ENCODE data around the gene LZTS2.

DNA sequence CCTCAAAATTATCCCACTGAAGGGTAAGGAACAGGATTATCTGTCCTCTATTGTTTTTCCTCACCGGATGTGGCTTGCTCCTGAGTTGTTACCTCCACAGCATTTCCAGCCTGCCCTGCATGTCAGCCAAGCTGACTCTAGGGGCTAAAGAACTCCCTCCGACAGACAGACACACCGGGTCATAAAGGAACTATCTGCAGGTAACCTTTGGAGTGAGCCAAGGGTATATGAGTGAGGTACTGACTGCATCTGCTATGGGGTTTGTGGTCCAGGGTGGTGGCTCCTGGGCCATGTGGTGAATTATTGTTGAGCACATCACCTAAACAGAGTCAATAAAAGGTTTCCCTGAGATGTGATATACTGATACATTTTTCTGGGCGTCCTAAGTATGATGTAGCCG lies 55.3 kb downstream of the LZTS2 start:
- TF ChIP-seq POLR2A (IDR thresholded peaks at IDR 0.05; ENCODE audit: borderline replicate concordance, extremely low read depth, insufficient read depth, insufficient read length) (no peak), EZH2phosphoT487 (IDR thresholded peaks at IDR 0.05; ENCODE audit: borderline replicate concordance) (no peak), SIN3A (IDR thresholded peaks at IDR 0.05; ENCODE audit: low read depth) (no peak)
- TF ChIP-seq, protein P1, sequence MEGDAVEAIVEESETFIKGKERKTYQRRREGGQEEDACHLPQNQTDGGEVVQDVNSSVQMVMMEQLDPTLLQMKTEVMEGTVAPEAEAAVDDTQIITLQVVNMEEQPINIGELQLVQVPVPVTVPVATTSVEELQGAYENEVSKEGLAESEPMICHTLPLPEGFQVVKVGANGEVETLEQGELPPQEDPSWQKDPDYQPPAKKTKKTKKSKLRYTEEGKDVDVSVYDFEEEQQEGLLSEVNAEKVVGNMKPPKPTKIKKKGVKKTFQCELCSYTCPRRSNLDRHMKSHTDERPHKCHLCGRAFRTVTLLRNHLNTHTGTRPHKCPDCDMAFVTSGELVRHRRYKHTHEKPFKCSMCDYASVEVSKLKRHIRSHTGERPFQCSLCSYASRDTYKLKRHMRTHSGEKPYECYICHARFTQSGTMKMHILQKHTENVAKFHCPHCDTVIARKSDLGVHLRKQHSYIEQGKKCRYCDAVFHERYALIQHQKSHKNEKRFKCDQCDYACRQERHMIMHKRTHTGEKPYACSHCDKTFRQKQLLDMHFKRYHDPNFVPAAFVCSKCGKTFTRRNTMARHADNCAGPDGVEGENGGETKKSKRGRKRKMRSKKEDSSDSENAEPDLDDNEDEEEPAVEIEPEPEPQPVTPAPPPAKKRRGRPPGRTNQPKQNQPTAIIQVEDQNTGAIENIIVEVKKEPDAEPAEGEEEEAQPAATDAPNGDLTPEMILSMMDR (IDR thresholded peaks at IDR 0.05 in 2 of 3, conservative IDR thresholded peaks at IDR 0.05 in 1 of 3; ENCODE audit: borderline replicate concordance in 1 of 3, insufficient read depth in 1 of 3, low read depth in 2 of 3, low read length in 2 of 3): no peak
